ENCODE data around the gene GJD2.
A peak's percentile ranks its signal among the peaks of the same experiment; 100 is the strongest.

The GJD2 gene

GRCh38 chr15:34721802-34722438 lies 32.9 kb downstream of the GJD2 start:
- DNase-seq: no peak

GRCh38 chr15:34721157-34721801 lies 33.5 kb downstream of the GJD2 start:
- DNase-seq: no peak

- DNase-seq: no peak
Measured at GRCh38 chr15:34719695-34720094, 35.1 kb downstream of the GJD2 start.

DNA sequence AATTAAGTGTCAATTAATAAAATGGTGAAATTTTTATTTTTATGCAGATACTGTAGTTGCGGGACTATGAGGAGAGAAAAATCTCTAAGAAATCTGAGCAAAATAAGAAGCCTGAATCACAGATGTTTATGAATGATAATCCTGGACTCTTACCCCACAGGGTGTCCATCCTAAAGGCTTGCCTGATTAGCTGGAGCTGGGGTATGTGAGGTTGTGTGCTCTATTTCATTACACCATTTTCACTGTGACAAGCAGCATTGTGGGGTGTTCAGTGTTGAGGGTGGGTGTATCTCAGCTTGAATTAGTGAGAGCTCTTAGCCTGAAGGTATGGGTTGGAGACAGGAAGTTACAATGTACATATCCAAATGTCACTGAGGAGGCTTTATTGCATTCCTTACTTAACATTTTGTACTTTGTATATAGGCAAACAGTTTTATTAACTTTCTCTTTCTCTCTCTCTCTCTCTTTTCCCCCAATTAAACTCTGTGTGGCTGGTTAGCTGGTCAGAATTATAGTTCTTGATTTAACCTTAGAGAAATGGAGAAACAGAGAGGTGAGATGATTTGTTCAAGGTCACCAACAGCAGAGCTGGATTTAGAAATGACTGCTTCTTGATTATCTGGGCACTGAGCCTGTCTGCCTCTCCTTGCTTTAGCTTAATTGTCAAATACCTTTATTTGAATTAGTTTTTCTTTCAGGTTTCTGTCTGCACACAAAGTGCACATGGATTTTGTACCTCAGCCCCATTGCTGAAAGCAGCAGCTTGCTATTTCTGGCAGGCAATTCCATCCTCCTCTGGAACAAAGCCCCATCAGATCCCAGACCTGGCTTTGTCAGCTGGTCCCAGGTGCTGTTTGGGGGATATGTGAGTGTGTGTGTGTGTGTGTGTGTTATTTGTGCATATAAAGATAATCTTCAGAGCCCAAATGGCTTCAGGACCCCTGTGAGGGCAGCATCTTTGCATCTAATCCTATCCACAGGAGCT lies 35.8 kb downstream of the GJD2 start:
- DNase-seq: no peak

- DNase-seq: no peak
Measured at GRCh38 chr15:34717729-34718128, 37.1 kb downstream of the GJD2 start.

- DNase-seq: no peak
Measured at GRCh38 chr15:34716111-34716510, 38.7 kb downstream of the GJD2 start.

DNA sequence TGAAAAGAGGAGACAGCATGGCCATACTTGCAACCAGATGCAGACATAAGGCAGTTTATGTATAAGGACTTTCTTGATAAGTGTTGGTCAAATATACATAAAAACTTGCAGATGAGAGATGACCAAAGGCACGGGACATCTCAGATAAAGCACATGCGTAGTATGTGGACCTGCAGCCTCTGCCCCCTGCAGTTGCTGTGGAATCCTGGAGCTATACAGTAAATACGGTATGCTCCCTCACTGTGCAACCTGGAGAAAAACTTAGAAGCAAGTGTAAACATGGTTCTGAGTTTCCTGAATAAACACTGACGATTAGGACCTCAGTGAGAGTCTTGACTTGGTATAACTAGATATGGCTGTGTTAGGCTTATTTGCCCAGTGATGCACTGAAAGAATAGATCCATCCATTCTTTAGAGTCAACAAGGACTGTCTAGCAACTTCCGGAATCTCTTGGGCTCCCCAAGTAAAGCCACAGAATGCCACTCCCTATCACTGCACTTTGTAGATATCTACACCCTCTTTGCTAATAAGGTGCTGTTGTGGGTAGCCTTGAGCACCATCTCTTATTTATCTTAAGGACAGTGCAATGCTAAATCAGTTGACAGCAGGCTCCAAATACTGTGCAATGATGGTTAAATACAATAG lies 40.2 kb downstream of the GJD2 start:
- DNase-seq: no peak

- no peak for DNase-seq
Measured at GRCh38 chr15:34713635-34714034, 41.2 kb downstream of the GJD2 start.

DNA sequence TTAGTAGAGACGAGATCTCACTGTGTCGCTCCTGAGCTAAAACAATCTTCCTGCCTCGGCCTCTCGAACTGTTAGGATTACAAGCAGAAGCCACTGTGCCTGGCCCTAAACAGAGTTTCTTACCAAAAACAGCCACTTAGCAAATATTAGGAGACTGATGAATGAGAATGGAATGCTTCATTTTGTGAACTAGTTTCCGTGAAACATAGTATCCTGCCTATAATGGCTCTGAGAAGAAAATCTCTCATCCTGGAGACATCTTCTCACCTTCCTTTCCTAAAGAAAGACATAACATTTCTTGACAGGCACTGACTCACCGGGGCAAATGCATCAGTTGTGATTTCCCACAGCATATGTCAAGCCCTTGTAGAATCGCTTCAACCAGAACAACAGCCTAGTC lies 44.9 kb downstream of the GJD2 start:
- DNase-seq: no peak

GRCh38 chr15:34708422-34708821 lies 46.4 kb downstream of the GJD2 start:
- peak in 1 of 2 donors; percentile 22 for DNase-seq

DNA sequence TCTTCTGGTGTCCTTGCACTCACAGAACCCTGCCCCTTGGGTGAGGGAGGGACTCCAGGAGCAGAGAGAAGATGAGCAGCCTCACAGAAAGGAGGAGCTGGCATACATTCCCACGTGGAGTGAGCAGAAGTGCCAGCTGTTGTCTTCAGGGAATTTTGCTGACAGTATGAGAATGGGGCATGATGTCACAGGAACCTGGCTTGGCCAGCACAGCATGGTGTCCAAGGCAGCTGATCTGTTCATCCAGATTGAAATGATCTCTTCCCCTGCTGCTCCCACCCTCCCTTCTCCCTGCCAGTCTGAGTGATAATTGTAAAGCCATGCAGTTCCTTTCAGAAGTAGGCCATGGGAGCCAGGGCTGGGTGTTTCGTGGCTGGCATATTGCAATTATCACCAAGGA lies 53.3 kb downstream of the GJD2 start:
- no peak for DNase-seq
